ENCODE results near the gene ASTN1. TPM values are rescaled to one million over a fixed set of nuclear protein-coding genes. Genes with fewer than 3 reads are reported as not detected.

Gene ASTN1
- total and polyA plus RNA-seq, 5 donors = 0.11 to 0.28 (median 0.12) TPM

DNA sequence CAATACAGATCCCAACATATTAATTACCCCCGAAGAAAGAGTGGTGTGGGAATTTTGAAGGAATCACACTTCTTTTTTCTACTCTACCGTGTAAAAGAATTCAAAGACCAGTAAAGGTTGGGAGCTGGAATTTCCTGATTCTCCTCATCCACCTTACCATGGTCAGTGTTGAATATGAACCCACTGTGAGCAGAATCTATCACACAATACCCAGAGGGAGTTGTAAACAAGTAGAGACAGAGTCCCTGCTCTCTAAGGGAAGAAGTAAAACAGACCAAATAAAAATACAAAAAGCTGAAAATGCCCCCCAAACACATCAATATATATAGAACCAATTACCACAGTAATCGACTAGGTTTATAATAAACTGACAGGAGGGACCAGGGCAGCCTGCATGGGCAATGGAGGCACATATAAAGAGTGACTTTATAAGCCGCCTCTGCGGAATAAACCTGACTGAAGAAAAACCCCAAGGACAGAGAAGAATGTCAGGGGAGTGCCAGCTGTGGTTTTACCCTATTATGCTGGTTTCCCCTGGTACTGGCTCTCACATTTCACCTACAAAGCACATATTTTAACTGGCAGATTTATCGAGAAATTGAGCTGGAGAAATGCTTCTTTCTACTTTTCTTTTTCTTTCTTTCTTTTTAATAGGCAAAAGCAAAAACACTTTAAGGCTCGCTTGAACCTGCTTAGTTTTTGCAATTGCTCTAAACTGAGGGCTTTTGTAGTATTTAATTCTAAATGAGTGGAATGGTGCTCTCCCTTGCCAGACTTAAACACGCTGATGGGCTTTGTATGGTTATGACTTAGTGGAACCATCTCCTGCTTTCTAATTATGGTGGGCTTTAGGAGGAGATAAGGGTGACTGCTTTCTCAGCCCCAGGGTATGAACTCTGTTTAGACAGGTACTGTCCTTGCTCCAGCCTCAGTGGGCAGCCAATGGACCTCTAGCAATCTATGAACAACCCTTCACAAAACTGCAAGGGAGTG is 244.8 kb downstream of the ASTN1 start:
- intact Hi-C loops (cut with DNase I) = no loop called here
- 88% methylated on average over 8 of the region's 8 CpGs for WGBS
- no peak for ATAC-seq
- no peaks in the 10 kb centered on the region for H3K9me3 ChIP-seq (ENCODE audit: control insufficient read depth, low read length)
- H3K27ac ChIP-seq (ENCODE audit: low read length) = no peak overlapping the region
- no peak for DNase-seq
- no peak overlapping the region for H3K4me3 ChIP-seq (ENCODE audit: low read length)
- H3K4me1 ChIP-seq (ENCODE audit: control insufficient read depth, insufficient read depth, low read length) = no peaks in the 10 kb centered on the region
- H3K27me3 ChIP-seq (ENCODE audit: control insufficient read depth, insufficient read depth) = no peaks in the 10 kb centered on the region

DNA sequence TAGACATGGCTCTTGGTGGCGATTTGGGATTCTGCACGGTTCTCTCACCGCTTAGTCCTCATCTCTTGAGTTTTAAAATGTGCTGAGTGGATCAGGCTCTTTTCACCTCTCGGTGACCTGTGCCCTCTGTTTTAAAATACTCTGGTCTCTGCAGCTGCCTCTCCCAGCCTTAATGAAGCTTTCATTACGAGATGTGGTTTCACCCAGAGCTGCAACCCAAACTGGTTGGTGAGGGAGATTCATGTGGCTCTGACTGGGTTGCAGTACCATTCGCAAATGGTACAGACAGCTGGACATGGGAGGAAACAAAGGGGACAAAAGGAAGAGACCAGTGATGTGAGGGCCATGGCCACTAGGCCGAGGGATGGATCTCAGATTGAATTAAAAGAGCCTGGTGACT is 258.9 kb downstream of the ASTN1 start:
- no peak for ATAC-seq
- no peak overlapping the region for H3K27ac ChIP-seq (ENCODE audit: low read length)

GRCh38 chr1:176904057-176904751 is 260.3 kb downstream of the ASTN1 start:
- H3K4me3 ChIP-seq (ENCODE audit: low read length) = peak overlapping the region; percentile 12
- H3K27ac ChIP-seq (ENCODE audit: low read length) = no peak overlapping the region
- H3K4me1 ChIP-seq (ENCODE audit: control insufficient read depth, insufficient read depth, low read length) = peaks cover 1% of the 10 kb centered on the region
- intact Hi-C loops (cut with DNase I) = loop anchor here in 1 of 4 donors (5.0 kb wide), 1 partner anchor 878 kb away; no protein-coding TSS in a partner anchor
- DNase-seq = peak in 1 of 3 donors; percentile 55
- WGBS = 17% methylated on average over 19 of the region's 19 CpGs
- no peak for ATAC-seq
- H3K9me3 ChIP-seq (ENCODE audit: control insufficient read depth, low read length) = no peaks in the 10 kb centered on the region
- no peaks in the 10 kb centered on the region for H3K27me3 ChIP-seq (ENCODE audit: control insufficient read depth, insufficient read depth)

More for the DNA sequence above, 258.9 kb downstream of the ASTN1 start:
- WGBS = 87% methylated on average over 7 of the region's 7 CpGs
- H3K4me3 ChIP-seq (ENCODE audit: low read length) = no peak overlapping the region
- no peaks in the 10 kb centered on the region for H3K9me3 ChIP-seq (ENCODE audit: control insufficient read depth, low read length)
- intact Hi-C loops (cut with DNase I) = no loop called here
- peaks cover 1% of the 10 kb centered on the region for H3K4me1 ChIP-seq (ENCODE audit: control insufficient read depth, insufficient read depth, low read length)
- DNase-seq = no peak
- no peaks in the 10 kb centered on the region for H3K27me3 ChIP-seq (ENCODE audit: control insufficient read depth, insufficient read depth)

GRCh38 chr1:176903474-176903873 is 261.0 kb downstream of the ASTN1 start:
- Histone ChIP-seq H3K27ac (ENCODE audit: low read length) (no peak overlapping the region), H3K4me3 (ENCODE audit: low read length) (no peak overlapping the region), H3K4me1 (ENCODE audit: control insufficient read depth, insufficient read depth, low read length) (peaks cover 1% of the 10 kb centered on the region), H3K27me3 (ENCODE audit: control insufficient read depth, insufficient read depth) (no peaks in the 10 kb centered on the region), H3K9me3 (ENCODE audit: control insufficient read depth, low read length) (no peaks in the 10 kb centered on the region)
- WGBS = 30% methylated on average over 4 of the region's 4 CpGs
- DNase-seq (no peak), ATAC-seq (no peak)
- intact Hi-C loops (cut with DNase I) = loop anchor here in 1 of 4 donors (5.0 kb wide), 1 partner anchor 879 kb away; no protein-coding TSS in a partner anchor

- no peak for ATAC-seq
These were observed 265.2 kb downstream of the ASTN1 start for GRCh38 chr1:176899321-176899720.

DNA sequence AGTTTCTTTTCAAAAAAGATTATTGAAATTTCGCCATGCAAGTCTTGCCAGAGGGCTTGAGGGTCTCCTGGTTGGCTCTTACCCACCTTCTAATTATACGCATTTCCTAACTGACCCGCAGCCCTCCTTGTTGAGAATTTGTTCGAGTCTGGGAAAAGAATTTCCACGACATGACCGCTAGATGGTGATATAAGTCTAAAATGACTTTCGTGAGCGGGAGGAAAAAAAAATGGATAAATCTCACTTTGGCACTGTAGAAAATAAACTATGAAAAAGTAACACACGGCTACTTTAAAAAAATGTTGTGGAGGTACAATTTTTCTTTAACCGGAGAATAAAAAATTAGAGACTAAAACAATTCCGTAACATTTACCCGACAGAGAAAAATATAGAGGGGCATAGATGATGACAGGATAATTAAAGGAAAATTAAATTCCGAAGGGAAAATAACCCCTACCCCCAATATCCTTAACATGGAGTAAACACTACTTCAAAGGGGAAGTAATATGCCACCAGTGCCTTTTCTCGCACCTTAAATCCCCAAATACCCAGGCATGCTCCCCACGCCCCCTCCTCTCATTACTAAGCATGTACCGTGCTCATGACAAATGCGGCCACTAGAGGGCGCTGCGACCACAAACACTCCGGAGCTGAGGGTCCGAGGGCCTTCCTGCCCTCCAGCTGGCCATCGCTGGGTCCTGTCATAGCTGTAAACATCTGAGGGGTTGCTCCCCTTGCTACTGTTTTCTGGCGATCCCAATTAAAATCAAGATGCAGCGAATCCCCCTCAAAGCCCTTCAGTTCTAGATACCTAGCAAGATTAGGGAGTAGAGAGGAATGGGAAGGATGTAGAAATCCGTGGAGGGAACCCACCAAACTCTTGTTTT is 266.9 kb downstream of the ASTN1 start:
- peak; percentile 53 to 73 for ATAC-seq
- Histone ChIP-seq H3K4me3 (ENCODE audit: low read length) (peak overlapping the region; percentile 16), H3K27me3 (ENCODE audit: control insufficient read depth, insufficient read depth) (no peaks in the 10 kb centered on the region), H3K27ac (ENCODE audit: low read length) (no peak overlapping the region), H3K9me3 (ENCODE audit: control insufficient read depth, low read length) (no peaks in the 10 kb centered on the region), H3K4me1 (ENCODE audit: control insufficient read depth, insufficient read depth, low read length) (no peaks in the 10 kb centered on the region)
- intact Hi-C loops (cut with DNase I) = loop anchor here (2.0 to 10.0 kb wide), 4 partner anchors 51 to 1047 kb away; no protein-coding TSS in a partner anchor
- peak; percentile 47 to 83 (median 79) for DNase-seq
- WGBS = 4% methylated on average over 25 of the region's 25 CpGs

More at GRCh38 chr1:176899321-176899720, 265.2 kb downstream of the ASTN1 start:
- H3K27me3 ChIP-seq (ENCODE audit: control insufficient read depth, insufficient read depth) = no peaks in the 10 kb centered on the region
- H3K4me1 ChIP-seq (ENCODE audit: control insufficient read depth, insufficient read depth, low read length) = peaks cover 1% of the 10 kb centered on the region
- intact Hi-C loops (cut with DNase I) = loop anchor here (5.0 to 10.0 kb wide), 3 partner anchors 283 to 1045 kb away; no protein-coding TSS in a partner anchor
- WGBS = 85% methylated on average over 2 of the region's 2 CpGs
- no peaks in the 10 kb centered on the region for H3K9me3 ChIP-seq (ENCODE audit: control insufficient read depth, low read length)
- H3K27ac ChIP-seq (ENCODE audit: low read length) = no peak overlapping the region
- no peak overlapping the region for H3K4me3 ChIP-seq (ENCODE audit: low read length)
- no peak for DNase-seq

GRCh38 chr1:176896216-176896615 is 268.3 kb downstream of the ASTN1 start:
- Histone ChIP-seq H3K9me3 (ENCODE audit: control insufficient read depth, low read length) (no peaks in the 10 kb centered on the region), H3K27ac (ENCODE audit: low read length) (no peak overlapping the region), H3K4me1 (ENCODE audit: control insufficient read depth, insufficient read depth, low read length) (no peaks in the 10 kb centered on the region), H3K4me3 (ENCODE audit: low read length) (no peak overlapping the region), H3K27me3 (ENCODE audit: control insufficient read depth, insufficient read depth) (no peaks in the 10 kb centered on the region)
- intact Hi-C loops (cut with DNase I) = loop anchor here (2.0 to 10.0 kb wide), 4 partner anchors 53 to 1049 kb away; no protein-coding TSS in a partner anchor
- 82% methylated on average over 10 of the region's 10 CpGs for WGBS
- ATAC-seq (no peak), DNase-seq (no peak)

GRCh38 chr1:176894450-176894849 is 270.1 kb downstream of the ASTN1 start:
- Histone ChIP-seq H3K4me1 (ENCODE audit: control insufficient read depth, insufficient read depth, low read length) (no peaks in the 10 kb centered on the region), H3K27ac (ENCODE audit: low read length) (no peak overlapping the region), H3K4me3 (ENCODE audit: low read length) (no peak overlapping the region), H3K9me3 (ENCODE audit: control insufficient read depth, low read length) (no peaks in the 10 kb centered on the region), H3K27me3 (ENCODE audit: control insufficient read depth, insufficient read depth) (no peaks in the 10 kb centered on the region)
- no peak for DNase-seq
- WGBS = 88% methylated on average over 8 of the region's 8 CpGs
- intact Hi-C loops (cut with DNase I) = loop anchor here in 3 of 4 donors (10.0 kb wide), 1 partner anchor 1050 kb away; no protein-coding TSS in a partner anchor
- peak in 1 of 2 donors; percentile 27 for ATAC-seq

GRCh38 chr1:176893625-176894352 is 270.7 kb downstream of the ASTN1 start:
- no peaks in the 10 kb centered on the region for H3K9me3 ChIP-seq (ENCODE audit: control insufficient read depth, low read length)
- H3K4me3 ChIP-seq (ENCODE audit: low read length) = no peak overlapping the region
- DNase-seq (no peak), ATAC-seq (peak in 1 of 2 donors; percentile 43)
- no peak overlapping the region for H3K27ac ChIP-seq (ENCODE audit: low read length)
- intact Hi-C loops (cut with DNase I) = loop anchor here in 3 of 4 donors (10.0 kb wide), 1 partner anchor 1051 kb away; no protein-coding TSS in a partner anchor
- no peaks in the 10 kb centered on the region for H3K4me1 ChIP-seq (ENCODE audit: control insufficient read depth, insufficient read depth, low read length)
- WGBS = 51% methylated on average over 7 of the region's 7 CpGs
- H3K27me3 ChIP-seq (ENCODE audit: control insufficient read depth, insufficient read depth) = no peaks in the 10 kb centered on the region
